H1 (cell line): ENCODE data around the gene SMCHD1. TPM values are rescaled to one million over a fixed set of nuclear protein-coding genes. Genes with fewer than 3 reads are reported as not detected.

Source experiments
- CTCF ChIA-PET: fragments of 300-600 bp; sonication (Branson Sonifier 250); formaldehyde crosslinking; loops from one replicate; lab custom pipeline; 2021; ENCODE audit not compliant: partially characterized antibody; lab: Charles Lee
- POLR2A ChIA-PET: fragments of 300-600 bp; sonication (Branson Sonifier 250); formaldehyde crosslinking; loops from one replicate; lab custom pipeline; 2021; ENCODE audit warnings: inconsistent platforms; ENCODE audit not compliant: partially characterized antibody; lab: Charles Lee
- DNase-seq, 2 experiments: peaks; one replicate each; pipeline versions ENCODE4 v3.0.0 to v3.0.0-alpha.2; 2010 to 2022; ENCODE audit warnings: low spot score in 2 of 2, low read depth in 1 of 2, mixed read lengths in 1 of 2
- FAIRE-seq: peaks from 2 replicates; lab custom pipeline; 2011; peaks lifted over from hg19 to GRCh38; lab: Jason Lieb, UNC
- H2AFZ ChIP-seq: 2 replicates; pipeline ENCODE4 v1.8.1; 2012; ENCODE audit warnings: low read length, inconsistent platforms
- H2AK5ac ChIP-seq: 2 replicates; pipeline ENCODE4 v1.6.1; 2013; ENCODE audit warnings: low read depth, low read length
- H2BK120ac ChIP-seq: replicated peaks from 2 replicates; pipeline ENCODE3; 2013; ENCODE audit warnings: low read depth, low read length, inconsistent platforms
- H2BK12ac ChIP-seq: 2 replicates; pipeline ENCODE4 v1.6.1; 2013; ENCODE audit warnings: low read depth, low read length
- H2BK15ac ChIP-seq: 2 replicates; pipeline ENCODE4 v1.6.1; 2013; ENCODE audit warnings: low read length
- H2BK20ac ChIP-seq: 2 replicates; pipeline ENCODE4 v1.6.1; 2013; ENCODE audit warnings: low read length
- H2BK5ac ChIP-seq: 2 replicates; pipeline ENCODE4 v1.6.1; 2013; ENCODE audit warnings: low read depth, low read length
- H3K14ac ChIP-seq: 2 replicates; pipeline ENCODE4 v1.6.1; 2013; ENCODE audit warnings: inconsistent platforms; ENCODE audit not compliant: insufficient read length
- H3K18ac ChIP-seq: 2 replicates; pipeline ENCODE4 v1.6.1; 2013; ENCODE audit warnings: low read length; ENCODE audit errors: extremely low read depth
- H3K23ac ChIP-seq: 2 replicates; pipeline ENCODE4 v1.6.1; 2013; ENCODE audit warnings: inconsistent platforms; ENCODE audit not compliant: insufficient read length
- H3K23me2 ChIP-seq: 2 replicates; pipeline ENCODE4 v1.6.1; 2013; ENCODE audit warnings: low read depth, low read length
- H3K27ac ChIP-seq: 2 replicates; pipeline ENCODE4 v1.6.1; 2011; ENCODE audit warnings: low read depth, low read length, inconsistent platforms
- H3K27me3 ChIP-seq, 4 experiments: replicated peaks in 1 of 4; 1 replicate in 1 of 4; 2 replicates in 3 of 4; pipeline versions ENCODE4 v1.6.1 to v1.8.1; 2011 to 2013; ENCODE audit warnings: low read length in 3 of 4, mild to moderate bottlenecking in 3 of 4, inconsistent platforms in 2 of 4, mixed read lengths in 2 of 4, moderate library complexity in 1 of 4; ENCODE audit not compliant: control insufficient read depth in 3 of 4, insufficient read depth in 3 of 4; ENCODE audit errors: extremely low read depth in 1 of 4
- H3K36me3 ChIP-seq, 4 experiments: 2 replicates each; pipeline versions ENCODE4 v1.6.1 to v1.8.1; 2011 to 2013; ENCODE audit warnings: mild to moderate bottlenecking in 4 of 4, low read length in 3 of 4, moderate library complexity in 2 of 4, control low read depth in 1 of 4, inconsistent platforms in 1 of 4; ENCODE audit not compliant: insufficient read depth in 4 of 4, control insufficient read depth in 2 of 4
- H3K4ac ChIP-seq: replicated peaks from 2 replicates; pipeline ENCODE3; 2013; ENCODE audit warnings: low read length, low read depth, mixed read lengths, inconsistent platforms; ENCODE audit not compliant: insufficient read length
- H3K4me1 ChIP-seq, 4 experiments: replicated peaks in 1 of 4; 1 replicate in 1 of 4; 2 replicates in 3 of 4; pipeline versions ENCODE4 v1.6.1 to v1.8.1; 2011 to 2013; ENCODE audit warnings: low read length in 3 of 4, inconsistent platforms in 2 of 4, mixed read lengths in 1 of 4; ENCODE audit not compliant: insufficient read depth in 4 of 4, control insufficient read depth in 3 of 4
- H3K4me2 ChIP-seq, 2 experiments: 2 replicates each; pipeline versions ENCODE4 v1.6.1 to v1.8.1; 2011 to 2013; ENCODE audit warnings: low read depth in 2 of 2, low read length in 2 of 2, control low read depth in 1 of 2, inconsistent platforms in 1 of 2, mild to moderate bottlenecking in 1 of 2; ENCODE audit not compliant: insufficient read depth in 1 of 2
- H3K4me3 ChIP-seq, 4 experiments: fragments of 200-600, 300-600 bp in 1 of 4; sonication (generic), shearing (Covaris generic), sonication (Bioruptor Twin) in 1 of 4; 2 replicates each; pipeline versions ENCODE4 v1.5.1 to v1.8.1; 2011 to 2016; ENCODE audit warnings: low read length in 4 of 4, low read depth in 3 of 4, control low read depth in 2 of 4, inconsistent platforms in 2 of 4, mild to moderate bottlenecking in 2 of 4, mixed read lengths in 1 of 4, moderate library complexity in 1 of 4; ENCODE audit not compliant: insufficient read depth in 2 of 4; ENCODE audit errors: extremely low read depth in 1 of 4
- H3K56ac ChIP-seq: replicated peaks from 2 replicates; pipeline ENCODE3; 2013; ENCODE audit warnings: low read depth, mild to moderate bottlenecking, mixed read lengths, low read length, inconsistent platforms; ENCODE audit not compliant: insufficient read length
- H3K79me1 ChIP-seq: 2 replicates; pipeline ENCODE4 v1.6.1; 2013; ENCODE audit warnings: low read depth, low read length, control low read depth
- H3K79me2 ChIP-seq, 2 experiments: 2 replicates each; pipeline versions ENCODE4 v1.6.1 to v1.8.1; 2012 to 2013; ENCODE audit warnings: low read length in 2 of 2, mild to moderate bottlenecking in 2 of 2, inconsistent platforms in 1 of 2; ENCODE audit not compliant: insufficient read depth in 2 of 2, control insufficient read depth in 1 of 2
- H3K9ac ChIP-seq, 4 experiments: replicated peaks in 1 of 4; 1 replicate in 1 of 4; 2 replicates in 3 of 4; pipeline versions ENCODE4 v1.6.1 to v1.8.1; 2011 to 2013; ENCODE audit warnings: low read depth in 3 of 4, low read length in 3 of 4, control low read depth in 2 of 4, mild to moderate bottlenecking in 2 of 4, moderate library complexity in 2 of 4, inconsistent platforms in 1 of 4; ENCODE audit errors: extremely low read depth in 1 of 4
- H3K9me3 ChIP-seq, 2 experiments: 2 replicates each; pipeline versions ENCODE4 v1.6.1 to v1.8.1; 2012 to 2013; ENCODE audit warnings: mild to moderate bottlenecking in 2 of 2, moderate library complexity in 2 of 2, control low read depth in 1 of 2, inconsistent platforms in 1 of 2, low read depth in 1 of 2, low read length in 1 of 2, mixed read lengths in 1 of 2; ENCODE audit not compliant: insufficient read depth in 2 of 2
- H4K20me1 ChIP-seq, 2 experiments: replicated peaks in 1 of 2; 2 replicates each; pipeline versions ENCODE3 to v1.8.1; 2011 to 2013; ENCODE audit warnings: inconsistent platforms in 2 of 2, low read length in 2 of 2, mild to moderate bottlenecking in 1 of 2; ENCODE audit not compliant: insufficient read depth in 2 of 2, control insufficient read depth in 1 of 2
- H4K5ac ChIP-seq: 2 replicates; pipeline ENCODE4 v1.6.1; 2013; ENCODE audit warnings: low read length, low read depth, mixed read lengths, inconsistent platforms; ENCODE audit not compliant: insufficient read length
- H4K8ac ChIP-seq: 2 replicates; pipeline ENCODE4 v1.8.0; 2013; ENCODE audit warnings: mild to moderate bottlenecking, moderate library complexity, low read length, inconsistent platforms; ENCODE audit not compliant: insufficient read depth; ENCODE audit errors: extremely low read depth
- H4K91ac ChIP-seq: replicated peaks from 2 replicates; pipeline ENCODE3; 2013; ENCODE audit warnings: low read length, mixed read lengths, inconsistent platforms; ENCODE audit not compliant: insufficient read length
- HDAC2 ChIP-seq, 2 experiments: fragments of 300-600 bp in 1 of 2; sonication (generic) in 1 of 2; IDR thresholded peaks; 2 replicates each; pipeline ENCODE4 v1.6.1; 2011 to 2012; ENCODE audit warnings: low read depth in 2 of 2, low read length in 2 of 2, mild to moderate bottlenecking in 2 of 2, moderate library complexity in 2 of 2, borderline replicate concordance in 1 of 2, inconsistent platforms in 1 of 2
- HDAC6 ChIP-seq: IDR thresholded peaks from one replicate; pipeline ENCODE4 v1.7.1; 2012; ENCODE audit warnings: low read depth, mild to moderate bottlenecking, inconsistent platforms, low read length, moderate library complexity
- SUZ12 ChIP-seq: fragments of 200-600 bp; sonication (generic); IDR thresholded peaks from 2 replicates; pipeline ENCODE4 v1.6.1; 2012; ENCODE audit warnings: mild to moderate bottlenecking, inconsistent platforms, low read length, moderate library complexity, mixed read lengths
- TEAD4 ChIP-seq: IDR thresholded peaks from 2 replicates; pipeline ENCODE4 v1.6.1; 2012; ENCODE audit warnings: low read depth, low read length, inconsistent platforms, mixed read lengths
- WGBS, 2 experiments: shearing (Covaris generic) in 1 of 2; methylation state at CpG; one replicate each; pipeline versions ENCODE4 v1.1.6 to v1.1.7; 2013 to 2015; ENCODE audit warnings: low lambda C conversion rate in 2 of 2, mixed read lengths in 2 of 2, inconsistent platforms in 1 of 2, low coverage in 1 of 2, missing lambda C conversion rate in 1 of 2; ENCODE audit not compliant: insufficient replicate concordance in 2 of 2, insufficient coverage in 1 of 2, insufficient read length in 1 of 2; ENCODE audit errors: extremely low coverage in 1 of 2, missing lambda C conversion rate in 1 of 2; 5-methylcytosine and 5-hydroxymethylcytosine counted together
- polyA plus RNA-seq, 7 experiments: library from polyadenylated mRNA; depleted of rRNA in 3 of 7; stranded (reverse) in 5 of 7; unstranded in 2 of 7; fragments of >200 nt in 5 of 7; fragments of 200-250 nt in 2 of 7; gene quantifications; 1 replicate in 5 of 7; 2 replicates in 1 of 7; 4 replicates in 1 of 7; pipeline versions ENCODE4 v1.2.1 to v1.2.3, GENCODE V29; 2011 to 2013; ENCODE audit warnings: missing spikeins in 2 of 7, mixed read lengths in 2 of 7
- total RNA-seq: library from RNA; stranded (reverse); fragmentation: NEBNext Ultra II Directional; extraction: Animal tissue kit (Norgen Biotek cat#: 25700); gene quantifications from 2 replicates; pipeline ENCODE4 v1.2.1, GENCODE V29; 2021
- TF ChIP-seq, protein P1 (sequence below): IDR thresholded peaks from 2 replicates; pipeline ENCODE4 v1.6.1; 2011; ENCODE audit warnings: low read depth, mild to moderate bottlenecking, low read length; ENCODE audit not compliant: insufficient read depth

The SMCHD1 gene
- total and polyA plus RNA-seq, 2 of the 8 experiments (the other 6 are each of a cell fraction or from before 2014, with no cell fraction given) = 9.3 to 32.0 TPM

DNA sequence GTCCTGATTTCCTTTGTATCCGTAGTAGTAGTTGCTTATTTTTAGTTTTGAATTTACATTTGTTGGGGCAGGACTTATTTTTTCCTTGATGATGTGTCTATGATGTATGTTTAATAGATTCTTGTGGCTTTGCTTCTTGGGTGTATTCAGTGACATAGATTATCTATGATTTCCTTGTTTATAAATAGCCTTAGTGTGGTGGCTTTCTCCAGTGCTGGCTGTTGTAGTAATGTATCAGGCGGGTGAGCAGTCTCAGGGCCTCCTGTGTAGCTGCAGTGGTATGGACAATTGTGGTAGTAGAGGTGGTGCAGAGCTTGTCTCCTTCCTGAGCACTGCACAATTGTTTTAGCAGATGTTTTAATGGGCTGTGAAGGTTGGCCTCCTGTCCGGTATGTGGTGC, 60.5 kb downstream of the SMCHD1 start:
- Histone ChIP-seq H3K23ac (no peak overlapping the region), H3K79me1 (peaks cover 7% of the 10 kb centered on the region), H3K18ac (no peak overlapping the region), H2BK5ac (no peak overlapping the region), H4K5ac (no peak overlapping the region), H3K9ac (no peak overlapping the region), H3K27ac (no peak overlapping the region), H3K36me3 (peaks cover 0 to 26% (median 8%) of the 10 kb centered on the region in 4 experiments; a peak in 5 of 8 replicates), H3K4me2 (no peak overlapping the region), H2BK15ac (no peak overlapping the region), H3K9me3 (no peaks in the 10 kb centered on the region), H3K56ac (no peak overlapping the region), H2BK120ac (no peak overlapping the region), H3K79me2 (peaks cover 0 to 3% of the 10 kb centered on the region in 2 experiments; a peak in 1 of 4 replicates), H3K14ac (peak overlapping the region; percentile 63), H3K4me3 (no peak overlapping the region), H2BK20ac (no peak overlapping the region), H3K4ac (no peak overlapping the region), H2BK12ac (no peak overlapping the region), H2AFZ (no peak overlapping the region), H2AK5ac (no peak overlapping the region), H3K23me2 (no peaks in the 10 kb centered on the region), H4K20me1 (peaks cover 0 to 4% of the 10 kb centered on the region in 2 experiments), H4K8ac (no peak overlapping the region), H3K27me3 (no peaks in the 10 kb centered on the region), H4K91ac (no peak overlapping the region), H3K4me1 (peaks cover 0 to 2% (median 0%) of the 10 kb centered on the region in 4 experiments; a peak in 1 of 7 replicates)
- DNase-seq = no peak
- no peak for FAIRE-seq
- 96% methylated on average over 3 of the region's 3 CpGs; no CpG with 5 or more reads in 1 of the 2 experiments for WGBS, 2 experiments
- ChIA-PET POLR2A (no interaction called here), CTCF (interaction anchor here (2.6 kb wide), 1 partner anchor 50 kb away, joined by 7 read pairs; no protein-coding TSS in a partner anchor)
- TF ChIP-seq SUZ12 (no peak), HDAC2 (IDR thresholded peaks at IDR 0.05; ENCODE audit: borderline replicate concordance in 1 of 2, low read depth in 2 of 2, low read length in 2 of 2) (no peak), TEAD4 (no peak), HDAC6 (no peak)
- TF ChIP-seq, protein P1, sequence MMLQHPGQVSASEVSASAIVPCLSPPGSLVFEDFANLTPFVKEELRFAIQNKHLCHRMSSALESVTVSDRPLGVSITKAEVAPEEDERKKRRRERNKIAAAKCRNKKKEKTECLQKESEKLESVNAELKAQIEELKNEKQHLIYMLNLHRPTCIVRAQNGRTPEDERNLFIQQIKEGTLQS = no peak
